Measurements from ENCODE around the gene PDE11A.

The PDE11A gene

GRCh38 chr2:177916342-177916741 lies 156.2 kb downstream of the PDE11A start:
- DNase-seq, result no peak

GRCh38 chr2:177914247-177914646 lies 158.3 kb downstream of the PDE11A start:
- DNase-seq, result no peak

- peak; percentile 10 for DNase-seq
These were observed 162.6 kb downstream of the PDE11A start for GRCh38 chr2:177909962-177910361.

- DNase-seq, result no peak
These were observed 163.8 kb downstream of the PDE11A start for GRCh38 chr2:177908824-177909223.

- DNase-seq, result no peak
These were observed 164.4 kb downstream of the PDE11A start for GRCh38 chr2:177908182-177908581.

GRCh38 chr2:177906041-177906718 lies 166.4 kb downstream of the PDE11A start:
- DNase-seq, result peak; percentile 20

- DNase-seq, result no peak
These were observed 166.9 kb downstream of the PDE11A start for GRCh38 chr2:177905640-177906039.

- DNase-seq, result peak; percentile 27
These were observed 170.0 kb downstream of the PDE11A start for GRCh38 chr2:177902395-177903163.

- DNase-seq, result peak; percentile 77
These were observed 172.5 kb downstream of the PDE11A start for GRCh38 chr2:177900082-177900481.

GRCh38 chr2:177897278-177897677 lies 175.3 kb downstream of the PDE11A start:
- no peak for DNase-seq

GRCh38 chr2:177896587-177896986 lies 176.0 kb downstream of the PDE11A start:
- DNase-seq, result peak; percentile 64

- peak; percentile 38 for DNase-seq
These were observed 178.0 kb downstream of the PDE11A start for GRCh38 chr2:177894546-177894945.

GRCh38 chr2:177893880-177894279 lies 178.7 kb downstream of the PDE11A start:
- peak; percentile 13 for DNase-seq

- no peak for DNase-seq
These were observed 181.0 kb downstream of the PDE11A start for GRCh38 chr2:177891533-177891932.

GRCh38 chr2:177889818-177890460 lies 182.6 kb downstream of the PDE11A start:
- DNase-seq, result no peak

- no peak for DNase-seq
These were observed 184.0 kb downstream of the PDE11A start for GRCh38 chr2:177888581-177888980.

GRCh38 chr2:177887722-177888121 lies 184.9 kb downstream of the PDE11A start:
- DNase-seq, result no peak

GRCh38 chr2:177886824-177887223 lies 185.8 kb downstream of the PDE11A start:
- DNase-seq, result no peak

- no peak for DNase-seq
These were observed 186.6 kb downstream of the PDE11A start for GRCh38 chr2:177885828-177886466.

GRCh38 chr2:177883177-177883576 lies 189.4 kb downstream of the PDE11A start:
- no peak for DNase-seq

GRCh38 chr2:177882501-177882900 lies 190.1 kb downstream of the PDE11A start:
- no peak for DNase-seq

GRCh38 chr2:177881921-177882320 lies 190.7 kb downstream of the PDE11A start:
- no peak for DNase-seq

- no peak for DNase-seq
These were observed 191.4 kb downstream of the PDE11A start for GRCh38 chr2:177881008-177881747.
